Measurements from ENCODE around the gene CACNG5. TPM values are rescaled to one million over a fixed set of nuclear protein-coding genes. Genes with fewer than 3 reads are reported as not detected.

Gene CACNG5
- polyA plus RNA-seq, 1 donor from 2014 or later: not detected

DNA sequence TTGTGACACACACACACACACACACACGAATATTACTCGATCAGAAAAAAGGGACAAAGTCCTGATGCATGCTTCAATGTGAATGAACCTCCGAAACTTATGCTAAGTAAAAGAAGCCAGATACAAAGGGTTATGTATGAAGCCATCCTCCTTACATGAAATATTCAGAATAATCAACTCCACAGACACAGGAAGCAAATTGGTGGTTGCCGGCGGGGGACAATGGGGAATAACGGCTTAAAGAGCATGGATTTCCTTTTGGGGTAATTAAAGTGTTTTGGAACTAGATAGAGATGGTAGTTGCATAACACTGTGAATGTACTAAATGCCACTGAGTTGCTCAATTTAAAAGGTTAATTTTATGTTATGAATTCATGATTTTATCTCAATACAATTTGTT lies 8.1 kb upstream of the CACNG5 start:
- H3K9ac ChIP-seq (ENCODE audit: low read length): no peak overlapping the region

DNA sequence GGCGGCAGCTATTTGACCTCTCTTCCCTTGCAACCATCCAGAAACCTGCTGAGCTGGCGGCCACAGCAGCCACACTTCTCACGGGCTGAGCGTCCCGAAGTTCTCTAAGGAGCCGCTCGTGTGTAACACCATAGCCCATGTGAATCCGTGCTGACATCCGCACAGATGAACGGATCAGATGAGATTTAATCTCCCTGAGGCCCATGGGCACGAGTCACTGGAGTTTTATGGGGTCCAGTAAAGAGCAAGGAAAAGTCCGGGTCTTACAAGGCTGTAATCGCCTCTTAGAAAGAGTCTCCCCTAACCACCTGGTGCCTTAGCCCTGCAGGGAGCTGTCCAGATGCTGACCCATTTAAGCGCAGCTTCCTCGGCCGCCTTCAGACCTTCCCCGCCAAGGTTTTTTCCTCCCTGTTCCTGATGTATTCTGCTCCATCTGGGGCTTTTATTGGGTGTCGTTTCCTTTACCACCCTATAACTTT lies 5.5 kb upstream of the CACNG5 start:
- Histone ChIP-seq H2AFZ (ENCODE audit: low read depth, low read length) (no peak overlapping the region), H3K9me3 (ENCODE audit: low read length) (no peaks in the 10 kb centered on the region), H3F3A (ENCODE audit: insufficient read depth, low read length, poor library complexity, severe bottlenecking) (no peaks in the 10 kb centered on the region), H3K79me2 (replicated peaks; ENCODE audit: insufficient read depth, low read length) (no peaks in the 10 kb centered on the region), H3K9me2 (ENCODE audit: insufficient read depth, low read length) (no peaks in the 10 kb centered on the region), H3K27ac (ENCODE audit: low read length) (no peak overlapping the region), H3K36me3 (ENCODE audit: insufficient read depth, low read length) (no peaks in the 10 kb centered on the region), H4K20me1 (ENCODE audit: insufficient read depth) (no peaks in the 10 kb centered on the region), H3K4me3 (ENCODE audit: low read length) (no peak overlapping the region), H3K9ac (ENCODE audit: low read length) (no peak overlapping the region), H3K27me3 (ENCODE audit: insufficient read depth, low read depth, low read length) (peaks cover 4% of the 10 kb centered on the region), H3K4me2 (ENCODE audit: low read length) (no peak overlapping the region)
- TF ChIP-seq, protein P1, sequence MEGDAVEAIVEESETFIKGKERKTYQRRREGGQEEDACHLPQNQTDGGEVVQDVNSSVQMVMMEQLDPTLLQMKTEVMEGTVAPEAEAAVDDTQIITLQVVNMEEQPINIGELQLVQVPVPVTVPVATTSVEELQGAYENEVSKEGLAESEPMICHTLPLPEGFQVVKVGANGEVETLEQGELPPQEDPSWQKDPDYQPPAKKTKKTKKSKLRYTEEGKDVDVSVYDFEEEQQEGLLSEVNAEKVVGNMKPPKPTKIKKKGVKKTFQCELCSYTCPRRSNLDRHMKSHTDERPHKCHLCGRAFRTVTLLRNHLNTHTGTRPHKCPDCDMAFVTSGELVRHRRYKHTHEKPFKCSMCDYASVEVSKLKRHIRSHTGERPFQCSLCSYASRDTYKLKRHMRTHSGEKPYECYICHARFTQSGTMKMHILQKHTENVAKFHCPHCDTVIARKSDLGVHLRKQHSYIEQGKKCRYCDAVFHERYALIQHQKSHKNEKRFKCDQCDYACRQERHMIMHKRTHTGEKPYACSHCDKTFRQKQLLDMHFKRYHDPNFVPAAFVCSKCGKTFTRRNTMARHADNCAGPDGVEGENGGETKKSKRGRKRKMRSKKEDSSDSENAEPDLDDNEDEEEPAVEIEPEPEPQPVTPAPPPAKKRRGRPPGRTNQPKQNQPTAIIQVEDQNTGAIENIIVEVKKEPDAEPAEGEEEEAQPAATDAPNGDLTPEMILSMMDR (IDR thresholded peaks at IDR 0.05; ENCODE audit: poor library complexity, severe bottlenecking): no peak
- TF ChIP-seq EZH2 (IDR thresholded peaks at IDR 0.05; ENCODE audit: borderline replicate concordance, insufficient read depth, low read length, poor library complexity, severe bottlenecking) (no peak), POLR2AphosphoS5 (IDR thresholded peaks at IDR 0.05) (no peak)
- TF ChIP-seq, protein P2, sequence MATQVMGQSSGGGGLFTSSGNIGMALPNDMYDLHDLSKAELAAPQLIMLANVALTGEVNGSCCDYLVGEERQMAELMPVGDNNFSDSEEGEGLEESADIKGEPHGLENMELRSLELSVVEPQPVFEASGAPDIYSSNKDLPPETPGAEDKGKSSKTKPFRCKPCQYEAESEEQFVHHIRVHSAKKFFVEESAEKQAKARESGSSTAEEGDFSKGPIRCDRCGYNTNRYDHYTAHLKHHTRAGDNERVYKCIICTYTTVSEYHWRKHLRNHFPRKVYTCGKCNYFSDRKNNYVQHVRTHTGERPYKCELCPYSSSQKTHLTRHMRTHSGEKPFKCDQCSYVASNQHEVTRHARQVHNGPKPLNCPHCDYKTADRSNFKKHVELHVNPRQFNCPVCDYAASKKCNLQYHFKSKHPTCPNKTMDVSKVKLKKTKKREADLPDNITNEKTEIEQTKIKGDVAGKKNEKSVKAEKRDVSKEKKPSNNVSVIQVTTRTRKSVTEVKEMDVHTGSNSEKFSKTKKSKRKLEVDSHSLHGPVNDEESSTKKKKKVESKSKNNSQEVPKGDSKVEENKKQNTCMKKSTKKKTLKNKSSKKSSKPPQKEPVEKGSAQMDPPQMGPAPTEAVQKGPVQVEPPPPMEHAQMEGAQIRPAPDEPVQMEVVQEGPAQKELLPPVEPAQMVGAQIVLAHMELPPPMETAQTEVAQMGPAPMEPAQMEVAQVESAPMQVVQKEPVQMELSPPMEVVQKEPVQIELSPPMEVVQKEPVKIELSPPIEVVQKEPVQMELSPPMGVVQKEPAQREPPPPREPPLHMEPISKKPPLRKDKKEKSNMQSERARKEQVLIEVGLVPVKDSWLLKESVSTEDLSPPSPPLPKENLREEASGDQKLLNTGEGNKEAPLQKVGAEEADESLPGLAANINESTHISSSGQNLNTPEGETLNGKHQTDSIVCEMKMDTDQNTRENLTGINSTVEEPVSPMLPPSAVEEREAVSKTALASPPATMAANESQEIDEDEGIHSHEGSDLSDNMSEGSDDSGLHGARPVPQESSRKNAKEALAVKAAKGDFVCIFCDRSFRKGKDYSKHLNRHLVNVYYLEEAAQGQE (IDR thresholded peaks at IDR 0.05; ENCODE audit: borderline replicate concordance): peak; percentile 46

More for the DNA sequence above, 8.1 kb upstream of the CACNG5 start:
- no peak overlapping the region for H3K4me3 ChIP-seq (ENCODE audit: low read length)
- no peaks in the 10 kb centered on the region for H3K9me2 ChIP-seq (ENCODE audit: insufficient read depth, low read length)
- H3K9me3 ChIP-seq (ENCODE audit: low read length): no peaks in the 10 kb centered on the region
- H3K4me2 ChIP-seq (ENCODE audit: low read length): no peak overlapping the region
- no peaks in the 10 kb centered on the region for H3K79me2 ChIP-seq (replicated peaks; ENCODE audit: insufficient read depth, low read length)
- no peaks in the 10 kb centered on the region for H3K27me3 ChIP-seq (ENCODE audit: insufficient read depth, low read depth, low read length)
- H2AFZ ChIP-seq (ENCODE audit: low read depth, low read length): no peak overlapping the region
- H3K36me3 ChIP-seq (ENCODE audit: insufficient read depth, low read length): no peaks in the 10 kb centered on the region
- no peak overlapping the region for H3K27ac ChIP-seq (ENCODE audit: low read length)
- H3F3A ChIP-seq (ENCODE audit: insufficient read depth, low read length, poor library complexity, severe bottlenecking): no peaks in the 10 kb centered on the region
- H4K20me1 ChIP-seq (ENCODE audit: insufficient read depth): no peaks in the 10 kb centered on the region
- TF ChIP-seq MXI1 (conservative IDR thresholded peaks at IDR 0.05; ENCODE audit: poor library complexity, severe bottlenecking) (no peak), EP300 (conservative IDR thresholded peaks at IDR 0.05; ENCODE audit: poor library complexity, severe bottlenecking) (no peak), TAF1 (IDR thresholded peaks at IDR 0.05; ENCODE audit: low read depth) (no peak), POLR2AphosphoS5 (IDR thresholded peaks at IDR 0.05) (no peak), RAD21 (conservative IDR thresholded peaks at IDR 0.05) (no peak), EZH2 (IDR thresholded peaks at IDR 0.05; ENCODE audit: borderline replicate concordance, insufficient read depth, low read length, poor library complexity, severe bottlenecking) (no peak), SMC3 (conservative IDR thresholded peaks at IDR 0.05; ENCODE audit: poor library complexity) (no peak)
- TF ChIP-seq, protein P1 (IDR thresholded peaks at IDR 0.05; ENCODE audit: poor library complexity, severe bottlenecking): no peak
- TF ChIP-seq, protein P2 (IDR thresholded peaks at IDR 0.05; ENCODE audit: borderline replicate concordance): no peak

Data from neural cell (in vitro differentiated cells).